ENCODE results near the gene GRPEL1. TPM values are rescaled to one million over a fixed set of nuclear protein-coding genes. Genes with fewer than 3 reads are reported as not detected.

The GRPEL1 gene
- total RNA-seq, 1 experiment from 2014 or later, result 31.5 TPM

- DNase-seq (ENCODE audit: low read depth), result no peak
Measured at GRCh38 chr4:7045553-7045952, 22.3 kb downstream of the GRPEL1 start.

GRCh38 chr4:7044137-7044930, 23.5 kb downstream of the GRPEL1 start:
- no peak for DNase-seq (ENCODE audit: low read depth)

GRCh38 chr4:7043284-7044136, 24.4 kb downstream of the GRPEL1 start, which contains the start of gene TADA2B:
TADA2B (plus strand) TSS chr4:7043372; CDS start chr4:7043580, 208 bp downstream.
- peak; percentile 37 for DNase-seq (ENCODE audit: low read depth)

GRCh38 chr4:7042503-7043283, 25.2 kb downstream of the GRPEL1 start:
- peak; percentile 96 for DNase-seq (ENCODE audit: low read depth)

GRCh38 chr4:7041801-7042502, 25.9 kb downstream of the GRPEL1 start:
- DNase-seq (ENCODE audit: low read depth), result no peak

- DNase-seq (ENCODE audit: low read depth), result no peak
Measured at GRCh38 chr4:7041246-7041645, 26.6 kb downstream of the GRPEL1 start.

- DNase-seq (ENCODE audit: low read depth), result no peak
Measured at GRCh38 chr4:7040765-7041164, 27.1 kb downstream of the GRPEL1 start.

- no peak for DNase-seq (ENCODE audit: low read depth)
Measured at GRCh38 chr4:7037425-7037824, 30.4 kb downstream of the GRPEL1 start.

- DNase-seq (ENCODE audit: low read depth), result peak; percentile 47
Measured at GRCh38 chr4:7034262-7035081, 33.4 kb downstream of the GRPEL1 start.

- no peak for DNase-seq (ENCODE audit: low read depth)
Measured at GRCh38 chr4:7032596-7032995, 35.3 kb downstream of the GRPEL1 start.

GRCh38 chr4:7031558-7032449, 36.1 kb downstream of the GRPEL1 start:
- no peak for DNase-seq (ENCODE audit: low read depth)

GRCh38 chr4:7030856-7031255, 37.0 kb downstream of the GRPEL1 start:
- DNase-seq (ENCODE audit: low read depth), result no peak

- no peak for DNase-seq (ENCODE audit: low read depth)
Measured at GRCh38 chr4:7029921-7030320, 37.9 kb downstream of the GRPEL1 start.

- DNase-seq (ENCODE audit: low read depth), result no peak
Measured at GRCh38 chr4:7029212-7029611, 38.7 kb downstream of the GRPEL1 start.

GRCh38 chr4:7027913-7028312, 40.0 kb downstream of the GRPEL1 start:
- no peak for DNase-seq (ENCODE audit: low read depth)

- no peak for DNase-seq (ENCODE audit: low read depth)
Measured at GRCh38 chr4:7027284-7027683, 40.6 kb downstream of the GRPEL1 start.

- DNase-seq (ENCODE audit: low read depth), result no peak
Measured at GRCh38 chr4:7026107-7026506, 41.8 kb downstream of the GRPEL1 start.

GRCh38 chr4:7025040-7025602, 42.7 kb downstream of the GRPEL1 start:
- DNase-seq (ENCODE audit: low read depth), result no peak

- no peak for DNase-seq (ENCODE audit: low read depth)
Measured at GRCh38 chr4:7024336-7024890, 43.5 kb downstream of the GRPEL1 start.

Measured in RPMI7951 (cell line).